ENCODE data around the gene JADE3.

DNA sequence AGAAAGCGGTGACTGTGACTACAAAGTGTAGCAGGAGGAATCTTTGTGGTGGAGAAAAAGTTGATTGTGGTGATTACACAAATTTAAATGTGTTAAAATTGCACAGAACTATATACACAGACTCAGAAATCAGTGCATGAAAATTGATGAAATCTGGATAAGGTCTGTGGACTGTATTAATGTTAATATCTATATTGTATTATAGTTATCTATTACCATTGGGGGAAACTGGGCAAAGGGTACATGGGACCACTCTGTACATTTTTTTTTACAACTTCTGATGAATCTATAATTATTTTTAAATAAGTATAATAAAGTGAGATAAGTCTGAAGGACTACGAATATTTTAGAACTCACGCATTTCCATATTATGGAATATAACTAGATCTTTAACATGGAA is 1.8 kb upstream of the JADE3 start:
- TF ChIP-seq, protein P1, sequence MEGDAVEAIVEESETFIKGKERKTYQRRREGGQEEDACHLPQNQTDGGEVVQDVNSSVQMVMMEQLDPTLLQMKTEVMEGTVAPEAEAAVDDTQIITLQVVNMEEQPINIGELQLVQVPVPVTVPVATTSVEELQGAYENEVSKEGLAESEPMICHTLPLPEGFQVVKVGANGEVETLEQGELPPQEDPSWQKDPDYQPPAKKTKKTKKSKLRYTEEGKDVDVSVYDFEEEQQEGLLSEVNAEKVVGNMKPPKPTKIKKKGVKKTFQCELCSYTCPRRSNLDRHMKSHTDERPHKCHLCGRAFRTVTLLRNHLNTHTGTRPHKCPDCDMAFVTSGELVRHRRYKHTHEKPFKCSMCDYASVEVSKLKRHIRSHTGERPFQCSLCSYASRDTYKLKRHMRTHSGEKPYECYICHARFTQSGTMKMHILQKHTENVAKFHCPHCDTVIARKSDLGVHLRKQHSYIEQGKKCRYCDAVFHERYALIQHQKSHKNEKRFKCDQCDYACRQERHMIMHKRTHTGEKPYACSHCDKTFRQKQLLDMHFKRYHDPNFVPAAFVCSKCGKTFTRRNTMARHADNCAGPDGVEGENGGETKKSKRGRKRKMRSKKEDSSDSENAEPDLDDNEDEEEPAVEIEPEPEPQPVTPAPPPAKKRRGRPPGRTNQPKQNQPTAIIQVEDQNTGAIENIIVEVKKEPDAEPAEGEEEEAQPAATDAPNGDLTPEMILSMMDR (IDR thresholded peaks at IDR 0.05 in 4 of 5, conservative IDR thresholded peaks at IDR 0.05 in 1 of 5), result no peak
- TF ChIP-seq POLR2A (IDR thresholded peaks at IDR 0.05), result no peak
